HCT116 (cell line): Measurements from ENCODE around the gene PRKCZ. TPM values are rescaled to one million over a fixed set of nuclear protein-coding genes. Genes with fewer than 3 reads are reported as not detected.

Experiments
- ATAC-seq: fragments of 200-7000 bp; cut with Tn5 transposase; 2 replicates; pipeline ENCODE4 v1.9.1; 2020; ENCODE audit warnings: mild to moderate bottlenecking, moderate library complexity
- BruUV-seq: library from RNA; stranded (reverse); fragments of 400-500 nt; replicated peaks from 2 replicates; lab custom pipeline; 2021; lab: Mats Ljungman, UMichigan
- CTCF ChIA-PET: fragments of 300-600 bp; sonication (Branson Sonifier 250); formaldehyde crosslinking; loops from one replicate; lab custom pipeline; 2021; ENCODE audit warnings: antibody characterized with exemption; lab: Charles Lee
- POLR2A ChIA-PET: fragments of 300-600, 350-600 bp; sonication (Branson Sonifier 250); formaldehyde crosslinking; loops from one replicate; lab custom pipeline; 2021; ENCODE audit warnings: antibody characterized with exemption; lab: Charles Lee
- RAD21 ChIA-PET, 2 experiments: fragments of 300-600 bp; sonication (Branson Sonifier 250); formaldehyde crosslinking; loops; one replicate each; lab custom pipeline; 2023; ENCODE audit warnings: low total read pairs in 2 of 2; ENCODE audit not compliant: uncharacterized antibody in 2 of 2, unreplicated experiment in 2 of 2, low non-redundant PET in 1 of 2; lab: Charles Lee
- DNase-seq: peaks from one replicate; pipeline ENCODE4 v3.0.0-alpha.2; 2010; ENCODE audit warnings: low read depth, low spot score
- H2AFZ ChIP-seq: fragments of 200-600 bp; shearing (Covaris generic), sonication (generic); 2 replicates; pipeline ENCODE4 v1.6.1; 2017; ENCODE audit warnings: low read depth, mixed run types, mixed read lengths, antibody characterized with exemption, low read length; ENCODE audit not compliant: poor library complexity, severe bottlenecking
- H3K27ac ChIP-seq: 2 replicates; pipeline ENCODE4 v1.5.1; 2012; ENCODE audit warnings: low read depth, low read length
- H3K27me3 ChIP-seq: fragments of 200-600 bp; sonication (generic); 2 replicates; pipeline ENCODE4 v1.6.1; 2016; ENCODE audit warnings: mixed run types, low read length, mixed read lengths; ENCODE audit not compliant: insufficient read depth
- H3K36me3 ChIP-seq, 2 experiments: fragments of 200-500 bp in 1 of 2; fragments of 200-600 bp in 1 of 2; sonication (Bioruptor generic) in 1 of 2; sonication (generic) in 1 of 2; 2 replicates each; pipeline versions ENCODE4 v1.5.1 to v1.6.1; 2014 to 2016; ENCODE audit warnings: low read length in 2 of 2, inconsistent platforms in 1 of 2, mixed read lengths in 1 of 2, mixed run types in 1 of 2; ENCODE audit not compliant: insufficient read depth in 2 of 2, control insufficient read depth in 1 of 2
- H3K4me1 ChIP-seq, 2 experiments: fragments of 200-600 bp in 1 of 2; sonication (generic) in 1 of 2; 2 replicates each; pipeline versions ENCODE4 v1.5.1 to v1.6.1; 2012 to 2017; ENCODE audit warnings: low read length in 2 of 2, inconsistent platforms in 1 of 2, mild to moderate bottlenecking in 1 of 2, mixed read lengths in 1 of 2, mixed run types in 1 of 2, moderate library complexity in 1 of 2; ENCODE audit not compliant: insufficient read depth in 2 of 2, control insufficient read depth in 1 of 2
- H3K4me2 ChIP-seq: fragments of 200-600 bp; sonication (generic); 2 replicates; pipeline ENCODE4 v1.6.1; 2017; ENCODE audit warnings: mixed run types, low read length, mixed read lengths
- H3K4me3 ChIP-seq, 2 experiments: fragments of 200-600 bp in 1 of 2; sonication (generic) in 1 of 2; replicated peaks in 1 of 2; 2 replicates each; pipeline ENCODE4 v1.5.1; 2011 to 2016; ENCODE audit warnings: low read length in 2 of 2, control low read depth in 1 of 2, low read depth in 1 of 2, mild to moderate bottlenecking in 1 of 2, mixed read lengths in 1 of 2, mixed run types in 1 of 2
- H3K79me2 ChIP-seq: fragments of 200-600 bp; sonication (generic); 2 replicates; pipeline ENCODE4 v1.6.1; 2017; ENCODE audit warnings: mild to moderate bottlenecking, mixed run types, low read length, moderate library complexity, mixed read lengths; ENCODE audit not compliant: insufficient read depth
- H3K9ac ChIP-seq: fragments of 200-600 bp; sonication (generic); 2 replicates; pipeline ENCODE4 v1.6.1; 2016; ENCODE audit warnings: low read length, mixed read lengths
- H3K9me2 ChIP-seq: fragments of 200-600 bp; sonication (generic), shearing (Covaris generic); 2 replicates; pipeline ENCODE4 v1.6.1; 2017; ENCODE audit warnings: mixed run types, mild to moderate bottlenecking, moderate library complexity; ENCODE audit not compliant: insufficient read depth
- H3K9me3 ChIP-seq, 2 experiments: fragments of 200-500 bp in 1 of 2; fragments of 200-600 bp in 1 of 2; sonication (Bioruptor generic) in 1 of 2; sonication (generic) in 1 of 2; 2 replicates each; pipeline ENCODE4 v1.6.1; 2014 to 2017; ENCODE audit warnings: low read length in 2 of 2, mixed read lengths in 2 of 2, inconsistent platforms in 1 of 2, low read depth in 1 of 2, mild to moderate bottlenecking in 1 of 2, mixed run types in 1 of 2, moderate library complexity in 1 of 2; ENCODE audit not compliant: control insufficient read depth in 1 of 2, insufficient read depth in 1 of 2
- H4K20me1 ChIP-seq: fragments of 200-600 bp; sonication (generic), shearing (Covaris generic); 2 replicates; pipeline ENCODE4 v1.6.1; 2017; ENCODE audit warnings: mixed run types, mild to moderate bottlenecking, moderate library complexity; ENCODE audit not compliant: insufficient read depth
- CEBPB ChIP-seq: IDR thresholded peaks from 2 replicates; pipeline ENCODE4 v1.6.1; 2012; ENCODE audit warnings: low read depth
- CTCF ChIP-seq, 3 experiments: fragments of 200-600 bp in 1 of 3; sonication (generic) in 1 of 3; IDR thresholded peaks in 2 of 3; conservative IDR thresholded peaks in 1 of 3; 2 replicates each; pipeline ENCODE4 v1.5.1; 2012 to 2017; ENCODE audit warnings: low read depth in 2 of 3, low read length in 2 of 3, antibody characterized with exemption in 1 of 3, borderline replicate concordance in 1 of 3, control low read depth in 1 of 3, mild to moderate bottlenecking in 1 of 3, mixed read lengths in 1 of 3, mixed run types in 1 of 3, moderate library complexity in 1 of 3; ENCODE audit not compliant: insufficient read depth in 1 of 3
- EGR1 ChIP-seq: IDR thresholded peaks from 2 replicates; pipeline ENCODE4 v1.6.1; 2012; ENCODE audit warnings: low read depth
- EZH2 ChIP-seq: fragments of 200-600 bp; sonication (generic); IDR thresholded peaks from 2 replicates; pipeline ENCODE4 v1.6.1; 2017; ENCODE audit warnings: antibody characterized with exemption, mixed run types
- EZH2phosphoT487 ChIP-seq: fragments of 200-600 bp; IDR thresholded peaks from 2 replicates; pipeline ENCODE4 v1.6.1; 2018; ENCODE audit warnings: antibody characterized with exemption, borderline replicate concordance
- FOSL1 ChIP-seq: IDR thresholded peaks from 2 replicates; pipeline ENCODE4 v1.6.1; 2012; ENCODE audit warnings: low read depth
- JUND ChIP-seq: IDR thresholded peaks from 2 replicates; pipeline ENCODE4 v1.6.1; 2012
- POLR2A ChIP-seq: IDR thresholded peaks from 2 replicates; pipeline ENCODE4 v1.7.0; 2011; ENCODE audit warnings: borderline replicate concordance; ENCODE audit not compliant: insufficient read depth, insufficient read length; ENCODE audit errors: extremely low read depth
- RAD21 ChIP-seq: IDR thresholded peaks from 2 replicates; pipeline ENCODE4 v1.6.1; 2012; ENCODE audit warnings: low read depth, mild to moderate bottlenecking
- SIN3A ChIP-seq: IDR thresholded peaks from 2 replicates; pipeline ENCODE4 v1.6.1; 2012; ENCODE audit warnings: low read depth
- SP1 ChIP-seq: IDR thresholded peaks from 2 replicates; pipeline ENCODE4 v1.6.1; 2012; ENCODE audit warnings: low read depth
- SRF ChIP-seq: IDR thresholded peaks from 2 replicates; pipeline ENCODE4 v1.6.1; 2012; ENCODE audit warnings: low read depth
- TCF7L2 ChIP-seq: IDR thresholded peaks from 2 replicates; pipeline ENCODE4 v1.7.0; 2011; ENCODE audit warnings: borderline replicate concordance, inconsistent platforms; ENCODE audit not compliant: insufficient read depth, insufficient read length; ENCODE audit errors: extremely low read depth
- YY1 ChIP-seq: IDR thresholded peaks from 2 replicates; pipeline ENCODE4 v1.6.1; 2011; ENCODE audit warnings: low read length, low read depth, moderate library complexity, mild to moderate bottlenecking; ENCODE audit not compliant: insufficient replicate concordance; ENCODE audit errors: extremely low read depth
- ZFX ChIP-seq: fragments of 450-650 bp; IDR thresholded peaks from 2 replicates; pipeline ENCODE4 v1.6.1; 2017
- ZNF274 ChIP-seq: fragments of 200-500 bp; sonication (Bioruptor generic); IDR thresholded peaks from 2 replicates; pipeline ENCODE4 v1.6.1; 2014; ENCODE audit warnings: mild to moderate bottlenecking, low read depth, low read length, inconsistent platforms
- intact Hi-C: fragments of 100-400 bp; cut with micrococcal nuclease; formaldehyde crosslinking; loops from 2 replicates; pipeline ENCODE4 v1.10.0; 2022
- total RNA-seq: library from RNA; stranded (reverse); gene quantifications from one replicate; pipeline ENCODE4 v1.2.1, GENCODE V29; 2021; ENCODE audit not compliant: unreplicated experiment
- TF ChIP-seq, protein P1 (sequence below): IDR thresholded peaks from 2 replicates; pipeline ENCODE4 v1.6.1; 2012

The PRKCZ gene
- total RNA-seq, 1 experiment from 2014 or later: 46.8 TPM

DNA sequence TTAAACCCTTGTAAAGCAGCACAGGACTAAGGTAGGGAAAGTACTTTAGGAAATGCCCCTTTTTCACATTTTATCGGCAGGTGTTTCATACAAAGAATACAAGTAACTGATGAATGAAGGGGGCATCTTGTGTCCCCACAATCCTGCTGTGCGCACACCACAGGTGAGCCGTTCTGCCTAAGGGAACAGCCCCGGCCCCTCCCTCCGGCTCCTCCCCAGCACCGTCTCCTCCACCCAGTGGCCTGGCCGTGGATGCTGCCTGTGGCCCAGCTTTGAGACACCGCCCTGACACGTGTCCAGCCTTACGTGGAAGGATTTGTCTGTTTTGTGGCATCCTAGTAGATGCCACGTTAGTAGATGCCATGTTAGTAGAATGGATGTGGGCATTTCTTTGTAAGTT lies 131.5 kb downstream of the PRKCZ start:
- POLR2A ChIA-PET: no interaction called here
- no TSS peak for BruUV-seq
- CTCF ChIA-PET: no interaction called here

DNA sequence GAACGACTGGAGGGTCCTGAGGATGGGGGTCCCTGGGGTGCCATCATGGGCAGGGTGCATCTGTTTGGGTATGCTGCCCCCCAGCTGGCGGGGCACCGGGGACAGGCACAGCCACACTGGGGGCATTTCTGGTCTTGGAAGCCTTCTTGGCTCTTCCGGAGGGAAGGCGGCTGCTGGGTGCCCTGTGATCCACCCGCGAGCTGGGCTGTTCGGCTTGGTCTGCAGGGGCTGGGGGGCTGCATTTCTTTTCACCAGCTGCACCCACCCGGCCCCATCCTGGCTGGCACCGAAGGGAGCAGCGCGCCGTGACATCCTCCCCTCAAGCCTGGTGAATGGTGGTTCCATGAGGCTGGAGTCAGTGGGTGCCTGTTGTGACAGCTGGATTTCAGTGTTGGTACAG lies 132.2 kb downstream of the PRKCZ start:
- ATAC-seq: no peak
- intact Hi-C loops: no loop called here
- RAD21 ChIA-PET: no interaction called here
- H3K27ac ChIP-seq: no peak overlapping the region
- CTCF ChIA-PET: no interaction called here
- no TSS peak for BruUV-seq
- H3K27me3 ChIP-seq: no peaks in the 10 kb centered on the region
- H3K9ac ChIP-seq: no peak overlapping the region
- H3K4me2 ChIP-seq: no peak overlapping the region
- H2AFZ ChIP-seq: no peak overlapping the region
- TF ChIP-seq SIN3A: no peak
- no peak for TF ChIP-seq CTCF (IDR thresholded peaks at IDR 0.05 in 2 of 3, conservative IDR thresholded peaks at IDR 0.05 in 1 of 3; ENCODE audit: borderline replicate concordance in 1 of 3, insufficient read depth in 1 of 3, low read depth in 2 of 3, low read length in 2 of 3)
- TF ChIP-seq ZFX: no peak
- no peak for TF ChIP-seq FOSL1
- no peak for TF ChIP-seq RAD21
- TF ChIP-seq SRF: no peak
- no peak for TF ChIP-seq POLR2A
- TF ChIP-seq ZNF274: no peak
- no peak for TF ChIP-seq EZH2
- TF ChIP-seq TCF7L2: no peak
- no peak for TF ChIP-seq YY1
- TF ChIP-seq, protein P1, sequence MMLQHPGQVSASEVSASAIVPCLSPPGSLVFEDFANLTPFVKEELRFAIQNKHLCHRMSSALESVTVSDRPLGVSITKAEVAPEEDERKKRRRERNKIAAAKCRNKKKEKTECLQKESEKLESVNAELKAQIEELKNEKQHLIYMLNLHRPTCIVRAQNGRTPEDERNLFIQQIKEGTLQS: no peak
- TF ChIP-seq CEBPB: no peak
- TF ChIP-seq EGR1: no peak
- TF ChIP-seq EZH2phosphoT487: no peak
- TF ChIP-seq JUND: no peak
- TF ChIP-seq SP1: no peak
- TF ChIP-seq, all 23 proteins: peak for 0
- Histone ChIP-seq H4K20me1 (no peaks in the 10 kb centered on the region), H3K9me2 (no peaks in the 10 kb centered on the region), H3K79me2 (no peaks in the 10 kb centered on the region), H3K4me3 (no peak overlapping the region), H3K36me3 (peaks cover 3 to 5% of the 10 kb centered on the region in 2 experiments; a peak in 1 of 4 replicates), H3K4me1 (no peaks in the 10 kb centered on the region; a peak in 1 of 4 replicates), H3K9me3 (no peaks in the 10 kb centered on the region)
- POLR2A ChIA-PET: no interaction called here
- no peak for DNase-seq

More for the DNA sequence above, 131.5 kb downstream of the PRKCZ start:
- ATAC-seq: no peak
- RAD21 ChIA-PET: no interaction called here
- H3K4me3 ChIP-seq: no peak overlapping the region
- H2AFZ ChIP-seq: no peak overlapping the region
- no peaks in the 10 kb centered on the region for H3K9me3 ChIP-seq
- no peaks in the 10 kb centered on the region; a peak in 1 of 4 replicates for H3K4me1 ChIP-seq
- TF ChIP-seq FOSL1 (no peak), YY1 (no peak)
- H3K27ac ChIP-seq: no peak overlapping the region
- H3K9ac ChIP-seq: no peak overlapping the region
- no peak overlapping the region for H3K4me2 ChIP-seq
- no peaks in the 10 kb centered on the region for H3K9me2 ChIP-seq
- H3K79me2 ChIP-seq: no peaks in the 10 kb centered on the region
- H4K20me1 ChIP-seq: no peaks in the 10 kb centered on the region
- intact Hi-C loops: no loop called here
- DNase-seq: no peak
- peaks cover 3 to 5% of the 10 kb centered on the region in 2 experiments; a peak in 1 of 4 replicates for H3K36me3 ChIP-seq
- H3K27me3 ChIP-seq: no peaks in the 10 kb centered on the region
